Spinal cord (tissue), 10 donors: ENCODE results near the gene KLHDC8B. TPM values are rescaled to one million over a fixed set of nuclear protein-coding genes. Genes with fewer than 3 reads are reported as not detected.

Experiments used
- DNase-seq, 6 donors: peaks; one replicate each; pipeline versions ENCODE4 v3.0.0 to v3.0.0-alpha.2; 2013 to 2015; ENCODE audit warnings: low spot score in 6 of 6, low read depth in 4 of 6
- H3K27ac ChIP-seq: one replicate; pipeline ENCODE4 v1.5.1; 2013; ENCODE audit warnings: low read depth, low read length, control low read depth
- H3K27me3 ChIP-seq: one replicate; pipeline ENCODE4 v1.6.1; 2013; ENCODE audit warnings: low read length; ENCODE audit not compliant: control insufficient read depth, insufficient read depth
- H3K36me3 ChIP-seq: one replicate; pipeline ENCODE4 v1.6.1; 2013; ENCODE audit warnings: low read length; ENCODE audit not compliant: control insufficient read depth, insufficient read depth
- H3K4me1 ChIP-seq: one replicate; pipeline ENCODE4 v1.6.1; 2013; ENCODE audit warnings: low read length; ENCODE audit not compliant: control insufficient read depth, insufficient read depth
- H3K4me3 ChIP-seq: one replicate; pipeline ENCODE4 v1.5.1; 2013; ENCODE audit warnings: low read depth, low read length, control low read depth
- H3K9me3 ChIP-seq: one replicate; pipeline ENCODE4 v1.6.1; 2013; ENCODE audit warnings: low read length; ENCODE audit not compliant: control insufficient read depth, insufficient read depth
- WGBS: methylation state at CpG from one replicate; pipeline ENCODE4 v1.1.5; 2013; ENCODE audit warnings: missing lambda C conversion rate; ENCODE audit not compliant: insufficient coverage; 5-methylcytosine and 5-hydroxymethylcytosine counted together
- polyA plus RNA-seq, 2 donors: library from polyadenylated mRNA; unstranded; fragments of 120-200 nt; gene quantifications; one replicate each; pipeline ENCODE4 v1.2.1, GENCODE V29; 2013; ENCODE audit not compliant: insufficient read length in 2 of 2
- total RNA-seq, 2 donors: library from RNA; depleted of rRNA in 1 of 2; stranded (reverse); fragments of 120-200 nt in 1 of 2; fragments of >200 nt in 1 of 2; gene quantifications; one replicate each; pipeline versions ENCODE4 v1.2.3 to v1.2.4, GENCODE V29; 2013 to 2014
- donor health status: healthy.

KLHDC8B gene
- total and polyA plus RNA-seq, 4 donors, result 20.0 to 61.6 (median 36.7) TPM

- H3K4me3 ChIP-seq, result peak overlapping the region; percentile 74
- 48% methylated on average over 7 of the region's 9 CpGs for WGBS
- peaks cover 33% of the 10 kb centered on the region for H3K36me3 ChIP-seq
- peaks cover 37% of the 10 kb centered on the region for H3K4me1 ChIP-seq
- H3K27ac ChIP-seq, result peak overlapping the region; percentile 93
- no peak for DNase-seq
- H3K9me3 ChIP-seq, result no peaks in the 10 kb centered on the region
- H3K27me3 ChIP-seq, result no peaks in the 10 kb centered on the region
Measured at GRCh38 chr3:49132073-49132436, 39.3 kb upstream of the KLHDC8B start.

DNA sequence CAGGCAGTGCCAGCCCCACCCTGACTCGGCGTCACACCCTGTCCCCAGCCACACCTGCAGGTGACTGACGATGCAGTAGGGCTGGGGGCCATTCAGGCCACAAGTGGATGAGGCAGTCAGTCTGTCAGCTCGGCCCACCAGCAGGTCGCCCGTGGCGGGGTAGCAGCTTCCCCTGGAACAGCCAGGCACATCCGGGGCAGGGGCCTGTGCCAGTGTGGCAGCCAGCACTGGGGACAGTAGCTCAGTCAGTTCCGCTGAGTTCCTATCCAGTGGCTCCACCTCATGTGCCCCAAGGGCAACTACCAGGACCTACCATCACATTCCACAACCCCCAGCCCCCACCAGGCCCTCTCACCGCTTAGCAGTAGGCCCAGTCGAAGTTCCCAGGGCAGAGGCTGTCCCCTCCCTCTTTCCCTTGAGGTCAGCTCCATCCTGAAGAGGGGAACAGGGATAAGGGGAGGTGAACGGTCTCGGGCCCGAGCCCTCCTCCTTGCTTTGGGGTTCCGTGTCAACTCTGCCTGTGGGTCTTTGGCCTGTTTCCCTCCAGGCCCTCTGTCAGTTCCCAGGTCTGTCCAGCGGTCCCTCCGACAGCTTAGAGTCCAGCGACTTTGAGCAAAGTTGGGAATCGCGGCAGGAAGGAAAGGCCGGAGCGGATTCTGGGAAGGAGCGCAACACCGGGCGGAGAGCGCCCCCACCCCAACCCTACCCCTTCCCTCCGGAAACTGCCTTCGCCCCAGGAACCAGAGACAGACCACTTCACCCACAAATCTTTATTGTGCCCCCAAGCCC, 38.8 kb upstream of the KLHDC8B start, which contains the start of gene LAMB2:
TSS of gene LAMB2 (minus strand) at position 614 of the 789 bp plus-strand sequence. CDS start at position 431, 183 bp downstream.
- Histone ChIP-seq H3K27ac (peak within 1 kb of the TSS; percentile 93), H3K36me3 (peaks cover 33% of the 10 kb centered on the region), H3K27me3 (no peaks in the 10 kb centered on the region), H3K9me3 (no peaks in the 10 kb centered on the region), H3K4me1 (peaks cover 37% of the 10 kb centered on the region), H3K4me3 (peak within 1 kb of the TSS; percentile 74)
- DNase-seq, result peak; percentile 50 to 92 (median 74)
- 7% methylated on average over 20 of the region's 28 CpGs for WGBS

DNA sequence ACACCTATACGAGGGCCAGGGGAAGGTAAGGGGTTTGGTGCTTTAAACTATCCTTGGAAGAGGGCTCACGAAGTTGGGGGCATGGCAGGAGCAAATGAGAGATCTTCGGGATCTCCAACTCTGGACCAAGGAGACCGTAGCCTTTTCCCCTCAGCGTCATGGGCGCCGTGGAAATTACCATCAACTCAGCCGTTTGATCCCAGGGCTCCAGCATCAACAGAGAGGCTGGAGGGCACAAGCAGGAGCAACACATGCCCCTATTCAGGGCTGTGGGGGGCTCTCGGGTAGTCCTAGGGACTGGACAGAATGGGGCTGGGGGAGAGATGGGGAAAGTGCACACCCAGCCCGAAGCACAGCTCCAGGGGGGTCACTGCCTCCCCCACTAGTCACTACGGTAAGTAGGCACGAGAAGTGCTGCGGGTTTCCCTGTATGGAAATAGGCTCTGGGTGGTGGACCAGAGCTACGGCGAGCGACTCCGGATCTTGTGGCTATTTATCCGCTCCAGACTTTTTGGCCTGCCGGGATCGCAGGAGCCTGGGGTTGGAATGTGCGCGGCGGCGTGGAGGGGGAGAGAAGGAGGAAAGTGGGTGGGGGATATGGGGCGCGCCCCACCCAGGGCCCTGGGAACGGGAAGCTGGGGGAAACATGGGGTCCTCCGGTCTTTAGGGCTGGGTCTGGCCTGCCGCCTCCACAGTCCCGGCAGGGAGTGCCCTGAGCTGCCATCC, 38.0 kb upstream of the KLHDC8B start:
- Histone ChIP-seq H3K27me3 (no peaks in the 10 kb centered on the region), H3K27ac (peak overlapping the region; percentile 93), H3K4me1 (peaks cover 37% of the 10 kb centered on the region), H3K36me3 (peaks cover 30% of the 10 kb centered on the region), H3K9me3 (no peaks in the 10 kb centered on the region), H3K4me3 (peak overlapping the region; percentile 74)
- DNase-seq, result peak; percentile 71 to 96 (median 80)
- whole genome bisulfite sequencing, result 0% methylated on average over 29 of the region's 30 CpGs

GRCh38 chr3:49134471-49135265, 36.7 kb upstream of the KLHDC8B start:
- H3K4me3 ChIP-seq, result no peak overlapping the region
- 59% methylated on average over 3 of the region's 3 CpGs for WGBS

GRCh38 chr3:49135499-49135898, 35.9 kb upstream of the KLHDC8B start:
- no peak overlapping the region for H3K4me3 ChIP-seq
- H3K27ac ChIP-seq, result no peak overlapping the region
- no peaks in the 10 kb centered on the region for H3K27me3 ChIP-seq
- WGBS, result 78% methylated on average over 4 of the region's 4 CpGs
- peaks cover 37% of the 10 kb centered on the region for H3K4me1 ChIP-seq
- no peaks in the 10 kb centered on the region for H3K9me3 ChIP-seq
- DNase-seq, result no peak
- H3K36me3 ChIP-seq, result peaks cover 14% of the 10 kb centered on the region

More at GRCh38 chr3:49134471-49135265, 36.7 kb upstream of the KLHDC8B start:
- H3K4me1 ChIP-seq, result peaks cover 37% of the 10 kb centered on the region
- H3K9me3 ChIP-seq, result no peaks in the 10 kb centered on the region
- DNase-seq, result no peak
- no peaks in the 10 kb centered on the region for H3K27me3 ChIP-seq
- H3K27ac ChIP-seq, result no peak overlapping the region
- H3K36me3 ChIP-seq, result peaks cover 19% of the 10 kb centered on the region

DNA sequence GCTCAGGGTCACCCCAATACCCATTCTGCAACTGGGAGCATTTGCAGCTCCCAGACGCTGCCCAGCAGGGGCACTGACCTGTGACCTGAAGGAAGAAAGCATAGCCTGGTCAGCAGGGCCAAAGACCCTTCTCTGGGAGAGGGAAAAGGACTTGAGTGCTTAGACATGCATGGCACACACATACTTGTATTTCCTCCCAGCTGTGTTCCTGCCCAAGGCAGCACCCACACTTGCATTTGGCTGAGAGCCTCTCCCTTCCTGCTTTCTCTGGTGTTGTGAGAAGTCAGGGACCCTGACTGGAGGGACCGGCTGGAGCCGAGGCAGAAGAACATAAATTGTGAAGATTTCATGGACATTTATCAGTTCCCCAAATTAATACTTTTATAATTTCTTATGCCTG, 31.3 kb upstream of the KLHDC8B start:
- H3K27me3 ChIP-seq, result no peaks in the 10 kb centered on the region
- H3K27ac ChIP-seq, result no peak overlapping the region
- 33% methylated on average over 1 of the region's 3 CpGs for WGBS
- H3K36me3 ChIP-seq, result no peaks in the 10 kb centered on the region
- no peak overlapping the region for H3K4me3 ChIP-seq
- no peaks in the 10 kb centered on the region for H3K9me3 ChIP-seq
- DNase-seq, result no peak
- H3K4me1 ChIP-seq, result no peaks in the 10 kb centered on the region

- WGBS, result 90% methylated on average over 3 of the region's 5 CpGs
- Histone ChIP-seq H3K27me3 (no peaks in the 10 kb centered on the region), H3K27ac (no peak overlapping the region), H3K9me3 (no peaks in the 10 kb centered on the region), H3K4me3 (no peak overlapping the region), H3K4me1 (no peaks in the 10 kb centered on the region), H3K36me3 (no peaks in the 10 kb centered on the region)
- DNase-seq, result no peak
Measured at GRCh38 chr3:49148159-49148558, 23.2 kb upstream of the KLHDC8B start.

DNA sequence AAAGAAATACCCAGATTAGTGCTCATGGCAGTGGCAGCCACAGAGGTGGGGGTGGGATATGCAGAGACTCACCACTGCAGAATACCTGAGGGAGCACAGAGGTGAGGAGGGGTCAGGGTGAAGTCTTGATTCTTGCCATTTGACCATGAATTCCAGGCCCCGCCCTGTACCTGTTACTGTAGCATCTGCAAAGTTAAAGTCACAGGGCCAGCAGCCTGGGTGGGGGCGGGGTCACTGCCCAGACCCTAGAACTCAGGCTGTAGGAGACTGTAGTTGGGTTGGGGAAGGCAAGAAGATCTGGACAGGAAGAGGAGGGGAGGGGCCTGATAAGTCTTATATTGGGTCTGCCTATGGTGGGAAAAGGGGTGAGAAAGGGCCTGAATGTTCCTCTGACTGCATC, 19.8 kb upstream of the KLHDC8B start:
- Histone ChIP-seq H3K4me1 (no peaks in the 10 kb centered on the region), H3K27me3 (no peaks in the 10 kb centered on the region), H3K27ac (no peak overlapping the region), H3K4me3 (no peak overlapping the region), H3K9me3 (no peaks in the 10 kb centered on the region), H3K36me3 (no peaks in the 10 kb centered on the region)
- WGBS, result 80% methylated on average over 2 of the region's 2 CpGs
- DNase-seq, result no peak

- Histone ChIP-seq H3K4me3 (no peak overlapping the region), H3K9me3 (no peaks in the 10 kb centered on the region), H3K27me3 (no peaks in the 10 kb centered on the region), H3K36me3 (no peaks in the 10 kb centered on the region), H3K4me1 (no peaks in the 10 kb centered on the region), H3K27ac (no peak overlapping the region)
- 95% methylated on average over 3 of the region's 3 CpGs for WGBS
- no peak for DNase-seq
Measured at GRCh38 chr3:49153349-49153912, 18.0 kb upstream of the KLHDC8B start.
